SK-N-SH (cell line): ENCODE data around the gene CD79A. TPM values are rescaled to one million over a fixed set of nuclear protein-coding genes. Genes with fewer than 3 reads are reported as not detected.

Experiments
- CTCF ChIA-PET: fragments of 300-600, 350-600 bp; formaldehyde crosslinking; extraction: SDS; loops from one replicate; lab custom pipeline; 2021; lab: Yijun Ruan, JAX
- POLR2A ChIA-PET: fragments of 350-600 bp; sonication (Branson Sonifier 250); formaldehyde crosslinking; extraction: SDS; loops from one replicate; lab custom pipeline; 2020; ENCODE audit warnings: antibody characterized with exemption, inconsistent platforms; lab: Yijun Ruan, JAX
- DNase-seq: peaks from one replicate; pipeline ENCODE4 v3.0.0; 2012
- H2AFZ ChIP-seq: fragments of 200-600 bp; sonication (generic); 2 replicates; pipeline ENCODE4 v1.8.1; 2016; ENCODE audit warnings: antibody characterized with exemption, mild to moderate bottlenecking, low read depth
- H3F3A ChIP-seq: fragments of 200-600 bp; sonication (generic); replicated peaks from 2 replicates; pipeline ENCODE3; 2016; ENCODE audit warnings: antibody characterized with exemption, mild to moderate bottlenecking; ENCODE audit not compliant: insufficient read depth
- H3K27ac ChIP-seq, 2 experiments: fragments of 200-500 bp in 1 of 2; fragments of 200-600 bp in 1 of 2; sonication (Bioruptor generic) in 1 of 2; sonication (generic), shearing (Covaris generic) in 1 of 2; 2 replicates each; pipeline versions ENCODE4 v1.5.1 to v1.6.1; 2014 to 2016; ENCODE audit warnings: low read depth in 2 of 2, inconsistent platforms in 1 of 2, low read length in 1 of 2, mild to moderate bottlenecking in 1 of 2, mixed read lengths in 1 of 2
- H3K27me3 ChIP-seq: fragments of 200-600 bp; sonication (generic), shearing (Covaris generic); 2 replicates; pipeline ENCODE4 v1.6.1; 2016; ENCODE audit warnings: mixed run types; ENCODE audit not compliant: insufficient read depth
- H3K36me3 ChIP-seq, 2 experiments: fragments of 200-500 bp in 1 of 2; fragments of 200-600 bp in 1 of 2; sonication (Bioruptor generic) in 1 of 2; sonication (generic) in 1 of 2; replicated peaks in 1 of 2; 2 replicates each; pipeline versions ENCODE3 to v1.5.1; 2014 to 2016; ENCODE audit warnings: low read length in 1 of 2, mild to moderate bottlenecking in 1 of 2; ENCODE audit not compliant: insufficient read depth in 2 of 2, control insufficient read depth in 1 of 2
- H3K4me1 ChIP-seq, 2 experiments: fragments of 200-500 bp in 1 of 2; fragments of 200-600 bp in 1 of 2; sonication (Bioruptor generic) in 1 of 2; sonication (generic), shearing (Covaris generic) in 1 of 2; 2 replicates each; pipeline versions ENCODE4 v1.5.1 to v1.6.1; 2014 to 2016; ENCODE audit warnings: low read depth in 1 of 2, low read length in 1 of 2, mixed run types in 1 of 2; ENCODE audit not compliant: insufficient read depth in 2 of 2, control insufficient read depth in 1 of 2
- H3K4me2 ChIP-seq: fragments of 200-600 bp; sonication (generic), shearing (Covaris generic); 2 replicates; pipeline ENCODE4 v1.6.1; 2017; ENCODE audit warnings: mixed run types
- H3K4me3 ChIP-seq, 2 experiments: fragments of 200-500 bp in 1 of 2; fragments of 200-600 bp in 1 of 2; sonication (Bioruptor generic) in 1 of 2; sonication (generic), shearing (Covaris generic) in 1 of 2; 2 replicates each; pipeline versions ENCODE4 v1.5.1 to v1.8.1; 2014 to 2016; ENCODE audit warnings: low read depth in 2 of 2, inconsistent platforms in 1 of 2, low read length in 1 of 2, mild to moderate bottlenecking in 1 of 2, mixed read lengths in 1 of 2, moderate library complexity in 1 of 2
- H3K79me2 ChIP-seq: fragments of 200-600 bp; sonication (generic); 2 replicates; pipeline ENCODE4 v1.8.1; 2017; ENCODE audit warnings: mild to moderate bottlenecking; ENCODE audit not compliant: insufficient read depth
- H3K9ac ChIP-seq: fragments of 200-600 bp; sonication (generic); 2 replicates; pipeline ENCODE4 v1.6.1; 2017; ENCODE audit warnings: mixed run types
- H3K9me2 ChIP-seq: fragments of 200-600 bp; sonication (generic); 2 replicates; pipeline ENCODE4 v1.6.1; 2017; ENCODE audit warnings: mixed run types
- H3K9me3 ChIP-seq: fragments of 200-600 bp; sonication (generic); 2 replicates; pipeline ENCODE4 v1.6.1; 2017; ENCODE audit warnings: mixed run types, mild to moderate bottlenecking, moderate library complexity
- H4K20me1 ChIP-seq: fragments of 200-600 bp; sonication (generic); 2 replicates; pipeline ENCODE4 v1.6.1; 2017; ENCODE audit warnings: mild to moderate bottlenecking, mixed run types; ENCODE audit not compliant: insufficient read depth
- FOXJ3 ChIP-seq: sonication (generic); formaldehyde crosslinking; IDR thresholded peaks from 2 replicates; pipeline ENCODE4 v1.5.1; 2020; ENCODE audit warnings: mild to moderate bottlenecking, missing genetic modification reagents
- GABPA ChIP-seq: IDR thresholded peaks from 2 replicates; pipeline ENCODE4 v1.4.0; 2012; ENCODE audit warnings: low read depth, mild to moderate bottlenecking
- GATA2 ChIP-seq: sonication (generic); formaldehyde crosslinking; IDR thresholded peaks from 2 replicates; pipeline ENCODE4 v1.5.0; 2020; ENCODE audit warnings: mild to moderate bottlenecking, missing genetic modification reagents
- MEF2A ChIP-seq: IDR thresholded peaks from 2 replicates; pipeline ENCODE4 v1.4.0; 2012; ENCODE audit warnings: low read depth, borderline replicate concordance
- NFIC ChIP-seq: IDR thresholded peaks from 2 replicates; pipeline ENCODE4 v1.4.0; 2012; ENCODE audit warnings: borderline replicate concordance
- RAD21 ChIP-seq: IDR thresholded peaks from 2 replicates; pipeline ENCODE4 v1.6.1; 2012; ENCODE audit warnings: mild to moderate bottlenecking, low read length
- RCOR1 ChIP-seq: fragments of 150-350 bp; IDR thresholded peaks from 2 replicates; pipeline ENCODE4 v1.6.1; 2017; ENCODE audit warnings: antibody characterized with exemption, low read length
- SIN3A ChIP-seq: IDR thresholded peaks from 2 replicates; pipeline ENCODE4 v1.6.1; 2012; ENCODE audit warnings: low read depth, mild to moderate bottlenecking, low read length, moderate library complexity, borderline replicate concordance
- SMC3 ChIP-seq: IDR thresholded peaks from 2 replicates; pipeline ENCODE4 v1.6.1; 2012; ENCODE audit warnings: low read depth, low read length, improper control_type of control experiment
- TEAD4 ChIP-seq: IDR thresholded peaks from 2 replicates; pipeline ENCODE4 v1.4.0; 2012; ENCODE audit warnings: mild to moderate bottlenecking, borderline replicate concordance; ENCODE audit not compliant: insufficient read depth
- YY1 ChIP-seq: IDR thresholded peaks from 2 replicates; pipeline ENCODE4 v1.4.0; 2012; ENCODE audit warnings: low read depth, mild to moderate bottlenecking
- WGBS: methylation state at CpG from one replicate; pipeline ENCODE4 v1.1.6; 2017; ENCODE audit warnings: low lambda C conversion rate; 5-methylcytosine and 5-hydroxymethylcytosine counted together
- polyA plus RNA-seq, 3 experiments: library from polyadenylated mRNA; depleted of rRNA; stranded (reverse); fragments of >200 nt; gene quantifications; 2 replicates each; pipeline ENCODE4 v1.2.3, GENCODE V29; 2012
- TF ChIP-seq, protein P1 (sequence below): IDR thresholded peaks from 2 replicates; pipeline ENCODE4 v1.4.0; 2012; ENCODE audit warnings: low read depth, borderline replicate concordance
- TF ChIP-seq, protein P2 (sequence below): fragments of 200-600 bp; sonication (generic); IDR thresholded peaks from 2 replicates; pipeline ENCODE4 v1.6.1; 2017; ENCODE audit warnings: antibody characterized with exemption, mild to moderate bottlenecking, moderate library complexity

The CD79A gene
- polyA plus RNA-seq, 1 of the 3 experiments (the other 2 are of a cell fraction) = 0.20 TPM

DNA sequence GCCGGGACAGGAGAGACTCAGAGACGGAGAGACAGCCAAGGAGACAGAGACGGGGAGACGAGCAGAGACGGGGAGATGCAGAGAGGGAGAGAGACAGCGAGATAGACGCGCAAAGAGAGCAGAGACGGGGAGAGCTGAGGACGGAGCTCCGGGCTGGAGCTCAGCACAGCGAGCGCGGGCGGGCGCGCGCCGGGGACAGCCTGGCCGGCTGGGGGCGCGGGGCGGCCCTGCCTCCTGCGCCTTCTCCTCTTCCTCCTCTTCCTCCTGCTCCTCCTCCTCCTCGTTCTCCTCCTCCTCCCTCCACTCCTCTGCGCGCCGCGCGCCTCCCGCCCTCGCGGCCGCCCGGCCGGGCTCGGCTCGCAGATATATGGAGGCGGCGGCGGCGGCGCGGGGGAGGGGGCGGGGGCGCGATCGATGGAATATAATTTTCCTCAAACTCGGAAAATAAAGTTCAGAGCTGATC is 51.2 kb downstream of the CD79A start, which contains the start of gene ERFL:
Gene ERFL, minus strand, starts transcription at position 229 of the 463 bp plus-strand sequence. CDS start 15,530 bp downstream, outside the sequence.
- Histone ChIP-seq H3K27ac (no peak within 1 kb of the TSS), H3K79me2 (no peaks in the 10 kb centered on the region), H3K9me2 (no peaks in the 10 kb centered on the region), H3K27me3 (peaks cover 24% of the 10 kb centered on the region), H3K36me3 (no peaks in the 10 kb centered on the region), H3K9ac (no peak within 1 kb of the TSS), H3K4me2 (peak within 1 kb of the TSS; percentile 93), H3K4me1 (peaks cover 0 to 14% of the 10 kb centered on the region in 2 experiments; a peak in 2 of 4 replicates), H2AFZ (peak within 1 kb of the TSS; percentile 22; the same call in 1 of the 2 replicates), H4K20me1 (no peaks in the 10 kb centered on the region), H3K4me3 (peak within 1 kb of the TSS; percentile 47 to 51), H3K9me3 (no peaks in the 10 kb centered on the region), H3F3A (no peaks in the 10 kb centered on the region)
- TF ChIP-seq SIN3A (no peak), NFIC (no peak), RAD21 (no peak), TEAD4 (no peak), MEF2A (no peak), SMC3 (no peak), YY1 (no peak), FOXJ3 (CRISPR knock-in tag) (no peak), RCOR1 (no peak), GATA2 (no peak), GABPA (no peak)
- TF ChIP-seq, protein P1, sequence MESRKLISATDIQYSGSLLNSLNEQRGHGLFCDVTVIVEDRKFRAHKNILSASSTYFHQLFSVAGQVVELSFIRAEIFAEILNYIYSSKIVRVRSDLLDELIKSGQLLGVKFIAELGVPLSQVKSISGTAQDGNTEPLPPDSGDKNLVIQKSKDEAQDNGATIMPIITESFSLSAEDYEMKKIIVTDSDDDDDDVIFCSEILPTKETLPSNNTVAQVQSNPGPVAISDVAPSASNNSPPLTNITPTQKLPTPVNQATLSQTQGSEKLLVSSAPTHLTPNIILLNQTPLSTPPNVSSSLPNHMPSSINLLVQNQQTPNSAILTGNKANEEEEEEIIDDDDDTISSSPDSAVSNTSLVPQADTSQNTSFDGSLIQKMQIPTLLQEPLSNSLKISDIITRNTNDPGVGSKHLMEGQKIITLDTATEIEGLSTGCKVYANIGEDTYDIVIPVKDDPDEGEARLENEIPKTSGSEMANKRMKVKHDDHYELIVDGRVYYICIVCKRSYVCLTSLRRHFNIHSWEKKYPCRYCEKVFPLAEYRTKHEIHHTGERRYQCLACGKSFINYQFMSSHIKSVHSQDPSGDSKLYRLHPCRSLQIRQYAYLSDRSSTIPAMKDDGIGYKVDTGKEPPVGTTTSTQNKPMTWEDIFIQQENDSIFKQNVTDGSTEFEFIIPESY = no peak
- TF ChIP-seq, protein P2, sequence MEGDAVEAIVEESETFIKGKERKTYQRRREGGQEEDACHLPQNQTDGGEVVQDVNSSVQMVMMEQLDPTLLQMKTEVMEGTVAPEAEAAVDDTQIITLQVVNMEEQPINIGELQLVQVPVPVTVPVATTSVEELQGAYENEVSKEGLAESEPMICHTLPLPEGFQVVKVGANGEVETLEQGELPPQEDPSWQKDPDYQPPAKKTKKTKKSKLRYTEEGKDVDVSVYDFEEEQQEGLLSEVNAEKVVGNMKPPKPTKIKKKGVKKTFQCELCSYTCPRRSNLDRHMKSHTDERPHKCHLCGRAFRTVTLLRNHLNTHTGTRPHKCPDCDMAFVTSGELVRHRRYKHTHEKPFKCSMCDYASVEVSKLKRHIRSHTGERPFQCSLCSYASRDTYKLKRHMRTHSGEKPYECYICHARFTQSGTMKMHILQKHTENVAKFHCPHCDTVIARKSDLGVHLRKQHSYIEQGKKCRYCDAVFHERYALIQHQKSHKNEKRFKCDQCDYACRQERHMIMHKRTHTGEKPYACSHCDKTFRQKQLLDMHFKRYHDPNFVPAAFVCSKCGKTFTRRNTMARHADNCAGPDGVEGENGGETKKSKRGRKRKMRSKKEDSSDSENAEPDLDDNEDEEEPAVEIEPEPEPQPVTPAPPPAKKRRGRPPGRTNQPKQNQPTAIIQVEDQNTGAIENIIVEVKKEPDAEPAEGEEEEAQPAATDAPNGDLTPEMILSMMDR = no peak
- ChIA-PET CTCF (interaction anchor here (0.6 to 1.9 kb wide), 2 partner anchors 55 to 717 kb away, joined by 3 to 8 read pairs; no protein-coding TSS in a partner anchor), POLR2A (no interaction called here)
- DNase-seq = peak; percentile 68
- 1% methylated on average over 47 of the region's 49 CpGs for WGBS
